Stimulated activated CD4-positive, alpha-beta T cell treated with anti-CD3 and anti-CD28 coated beads, Interleukin-2, amount 100 ng/mL, for 24 hours (primary cell): ENCODE data around the gene DKKL1.

Experiments
- DNase-seq, 2 donors: peaks; one replicate each; pipeline ENCODE4 v3.0.0-alpha.2; 2020

Gene DKKL1

DNA sequence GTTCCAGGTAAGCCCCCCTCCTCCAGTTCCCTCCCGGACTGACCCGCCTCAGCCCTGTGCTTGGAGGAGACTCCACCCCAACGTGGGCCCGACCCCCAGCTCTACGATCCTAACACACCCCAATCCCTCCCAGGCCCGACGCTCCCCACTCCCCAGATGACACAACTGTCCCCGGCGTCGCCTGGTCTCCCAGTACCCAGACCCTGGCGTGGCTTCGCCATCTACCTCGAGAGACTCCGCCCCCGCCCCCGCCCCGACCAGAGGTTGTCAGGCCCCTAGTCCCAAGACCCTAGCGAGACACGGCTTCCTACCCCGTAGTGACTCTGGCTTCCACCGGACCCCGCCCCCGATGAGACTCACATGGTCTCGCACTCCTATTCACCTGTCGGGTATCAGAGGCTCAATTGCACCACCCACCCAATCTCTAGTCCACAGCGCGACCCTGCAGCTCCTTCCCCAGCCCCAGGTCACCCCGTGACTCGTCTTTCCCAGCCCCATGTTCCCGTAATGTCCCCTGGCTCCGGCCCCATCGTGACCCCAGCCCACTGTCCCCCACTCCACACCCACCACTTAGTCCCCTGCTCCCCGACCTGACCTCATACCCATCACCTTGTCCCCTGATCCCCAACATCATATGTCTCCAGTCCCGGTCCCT is 25.5 kb upstream of the DKKL1 start:
- DNase-seq = peak in 1 of 2 donors; percentile 15

GRCh38 chr19:49338691-49339300 is 24.9 kb upstream of the DKKL1 start:
- DNase-seq = peak; percentile 30 to 46

DNA sequence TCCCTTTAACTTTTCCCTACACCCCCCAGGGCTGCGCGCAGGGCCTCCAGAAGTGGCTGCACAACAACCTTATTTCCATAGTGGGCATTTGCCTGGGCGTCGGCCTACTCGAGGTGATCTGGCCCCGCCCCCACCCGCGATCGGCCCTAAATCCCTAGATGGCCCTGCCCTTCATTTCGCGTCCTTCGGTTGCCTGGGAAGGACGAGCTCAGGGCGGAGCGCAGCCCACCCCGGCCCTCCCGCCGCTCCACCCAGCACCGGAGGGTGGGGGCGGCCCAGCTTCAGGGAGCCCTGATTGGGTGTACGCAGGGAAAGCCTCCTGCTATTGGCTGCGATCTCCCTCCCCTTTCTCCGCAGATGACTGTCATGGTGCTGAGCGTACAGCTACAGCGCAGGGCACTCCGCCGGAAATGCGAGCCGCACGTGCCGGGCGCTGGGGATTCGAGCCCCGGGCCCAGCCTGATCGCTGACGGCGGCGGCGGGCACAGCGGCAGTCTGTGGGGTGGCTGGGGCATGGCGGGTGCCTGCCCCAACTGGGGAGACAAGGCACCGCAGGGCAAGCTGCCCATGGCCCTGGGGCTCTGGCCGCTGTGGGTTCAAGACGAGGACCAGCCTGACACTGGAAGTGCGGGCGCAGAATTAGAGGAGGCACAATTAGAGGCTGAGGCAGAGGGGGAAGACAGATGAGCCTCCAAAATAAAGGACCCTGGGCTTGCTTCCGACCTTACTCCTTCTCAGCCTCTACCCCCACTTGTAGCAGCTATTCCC is 24.2 kb upstream of the DKKL1 start:
- no peak for DNase-seq

DNA sequence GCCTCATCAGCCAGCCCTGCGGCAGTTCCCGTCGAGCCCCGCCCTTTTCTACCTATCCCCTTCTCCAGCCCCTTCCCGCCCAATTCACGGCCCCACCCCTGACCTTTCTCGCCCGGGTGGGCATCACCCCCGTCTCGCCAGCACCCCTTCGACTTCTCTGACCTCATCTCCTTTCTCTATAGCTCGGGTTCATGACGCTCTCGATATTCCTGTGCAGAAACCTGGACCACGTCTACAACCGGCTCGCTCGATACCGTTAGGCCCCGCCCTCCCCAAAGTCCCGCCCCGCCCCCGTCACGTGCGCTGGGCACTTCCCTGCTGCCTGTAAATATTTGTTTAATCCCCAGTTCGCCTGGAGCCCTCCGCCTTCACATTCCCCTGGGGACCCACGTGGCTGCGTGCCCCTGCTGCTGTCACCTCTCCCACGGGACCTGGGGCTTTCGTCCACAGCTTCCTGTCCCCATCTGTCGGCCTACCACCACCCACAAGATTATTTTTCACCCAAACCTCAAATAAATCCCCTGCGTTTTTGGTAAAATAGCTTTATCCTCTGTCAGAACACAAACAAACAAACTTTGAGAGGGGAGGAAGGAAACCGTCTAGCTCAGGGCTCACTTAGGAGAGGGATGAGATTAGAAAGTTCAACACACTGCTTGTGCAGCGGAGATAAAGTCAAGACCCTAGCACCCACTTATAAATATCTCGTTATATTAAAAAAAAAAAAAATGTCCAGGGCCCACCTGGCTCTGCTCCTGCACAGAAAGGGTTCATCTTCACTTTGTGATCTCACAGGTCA is 23.4 kb upstream of the DKKL1 start:
- no peak for DNase-seq

DNA sequence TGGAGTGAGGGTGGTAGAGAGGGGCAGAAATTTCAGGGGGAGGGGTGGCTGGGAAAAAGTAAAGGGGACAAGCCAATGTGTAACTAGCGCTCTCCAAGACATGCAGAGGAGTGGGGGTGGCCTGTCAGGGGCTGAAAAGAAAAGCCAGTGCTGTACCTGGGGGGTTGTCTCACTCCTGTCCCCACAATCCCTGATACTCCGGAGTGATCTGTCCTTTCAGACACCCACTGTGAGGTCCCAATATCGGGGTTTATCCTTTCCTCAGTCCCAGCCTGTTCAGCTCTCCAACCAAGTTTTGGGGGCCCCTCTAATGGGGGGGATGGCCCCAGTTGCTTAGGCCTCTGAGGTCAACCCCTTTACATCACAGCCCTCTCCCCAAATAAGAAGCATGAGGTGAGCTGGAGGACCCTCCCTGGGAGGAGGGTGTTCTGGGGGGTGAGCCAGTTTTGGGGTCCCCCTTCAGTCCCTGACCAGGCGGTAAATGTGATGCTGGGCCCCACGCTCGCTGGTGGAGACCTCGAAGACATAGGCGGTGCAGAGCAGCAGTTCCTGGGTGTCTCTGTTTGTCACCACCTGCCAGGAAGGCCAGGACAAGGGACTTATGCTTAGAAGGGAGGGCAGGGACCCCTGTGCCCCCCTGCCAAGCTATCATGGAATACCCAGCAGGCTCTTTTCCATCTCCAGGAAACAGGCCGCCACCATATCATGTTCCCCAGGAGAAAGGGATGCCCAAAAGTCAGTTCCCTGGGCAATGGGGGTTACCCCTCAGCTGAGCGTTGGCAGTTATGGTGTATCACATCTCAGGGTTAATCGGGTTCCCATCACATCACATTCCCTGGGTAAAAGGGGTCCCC is 22.6 kb upstream of the DKKL1 start:
- no peak for DNase-seq

DNA sequence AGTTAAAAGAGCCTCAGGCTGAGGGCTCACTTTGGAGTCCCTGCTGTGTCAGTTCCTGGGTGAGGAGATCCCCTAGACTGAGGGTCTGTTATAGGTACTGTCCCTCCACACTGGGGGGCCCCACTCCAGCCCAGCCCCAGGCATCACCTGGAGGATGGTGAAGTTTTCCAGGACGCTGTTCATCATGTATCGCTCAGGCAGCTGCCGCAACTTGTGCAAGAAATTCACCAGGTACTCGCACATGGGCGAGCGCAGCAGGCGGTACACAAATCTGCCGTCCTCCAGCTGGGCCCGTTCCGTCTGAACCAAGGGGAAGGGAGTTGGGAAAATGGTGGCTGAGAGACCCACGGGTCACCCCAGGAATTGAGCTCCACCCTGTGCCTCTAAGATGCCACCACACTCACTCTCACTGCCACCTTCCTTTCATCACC is 21.4 kb upstream of the DKKL1 start:
- no peak for DNase-seq

DNA sequence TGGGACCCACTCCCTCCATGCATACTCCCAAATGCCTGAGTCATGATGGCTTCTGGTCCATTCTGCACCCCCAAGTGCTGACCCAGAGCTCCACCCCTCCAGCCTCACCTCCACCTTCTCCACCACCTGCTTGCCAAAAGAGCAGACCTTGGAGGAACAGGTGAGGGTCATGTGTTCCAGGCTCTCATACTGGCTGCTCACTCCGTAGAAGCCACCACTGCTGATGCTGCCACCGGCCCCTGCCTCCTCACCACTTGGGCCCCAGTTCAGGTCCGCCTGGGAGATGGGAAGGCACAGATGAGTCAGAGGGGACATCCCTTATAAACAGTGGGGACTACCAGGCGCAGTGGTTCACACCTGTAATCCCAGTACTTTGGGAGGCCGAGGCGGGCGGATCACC is 20.6 kb upstream of the DKKL1 start:
- no peak for DNase-seq

DNA sequence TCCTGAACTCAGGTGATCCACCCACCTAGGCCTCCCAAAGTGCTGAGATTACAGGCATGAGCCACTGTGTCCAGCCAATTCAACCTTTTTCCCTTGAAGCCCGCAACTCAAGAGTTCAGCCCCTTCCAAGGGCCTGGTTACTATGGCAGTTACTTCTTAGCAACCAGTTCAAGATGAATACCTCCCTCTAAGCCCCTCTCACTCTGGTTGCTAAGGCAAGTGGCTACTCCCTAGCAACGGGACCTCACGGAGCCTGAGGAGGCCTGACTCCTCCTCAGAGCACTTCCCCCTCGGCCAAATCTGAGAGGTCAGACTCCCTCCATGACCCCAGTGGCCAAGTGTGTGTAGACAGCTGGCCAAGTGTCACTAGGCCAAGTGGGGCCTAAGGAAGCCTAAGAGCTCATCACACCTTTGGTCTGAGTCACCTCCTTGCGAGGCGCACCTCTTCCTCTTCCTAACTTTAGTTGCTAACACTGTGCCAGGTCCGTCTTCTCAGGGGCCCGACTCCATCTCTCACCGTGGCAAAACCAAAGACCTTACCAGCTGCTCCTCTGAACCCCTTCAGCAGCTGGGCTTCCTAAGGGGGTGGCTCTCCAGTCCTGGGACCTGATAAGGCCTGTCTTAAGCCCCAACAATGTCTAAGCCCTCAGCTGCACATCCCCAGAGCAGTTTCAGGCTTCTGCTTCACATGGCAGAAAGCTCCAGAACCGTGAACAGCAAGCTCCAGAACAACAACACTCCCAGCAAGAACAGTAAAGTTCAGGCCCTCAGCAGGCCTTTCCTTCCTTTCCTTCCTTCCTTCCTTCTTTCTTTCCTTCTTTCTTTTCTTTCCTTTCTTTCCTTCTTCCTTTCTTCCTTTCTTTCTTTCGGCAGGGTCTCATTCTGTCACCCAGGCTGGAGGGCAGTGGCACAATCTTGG is 18.9 kb upstream of the DKKL1 start:
- DNase-seq = no peak

DNA sequence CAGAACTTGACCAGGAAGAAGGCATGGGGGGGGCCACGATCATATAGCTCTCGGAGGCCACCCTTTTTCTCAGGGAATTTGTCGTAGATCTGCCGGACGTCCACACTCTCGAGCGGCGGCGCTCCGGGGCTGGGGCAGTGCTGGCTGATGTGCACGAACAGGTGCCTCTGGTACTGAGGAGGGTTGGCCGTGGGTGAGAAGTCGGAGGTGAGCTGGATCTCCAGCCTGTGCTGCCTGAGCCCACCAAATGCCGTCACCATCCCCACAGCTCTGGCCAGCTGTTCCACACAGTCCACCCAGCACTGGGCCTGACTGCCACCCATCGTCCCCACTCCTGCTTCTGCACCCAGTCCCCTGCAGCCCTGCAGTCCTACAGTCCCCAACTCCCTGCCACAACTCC is 16.5 kb upstream of the DKKL1 start:
- no peak for DNase-seq

DNA sequence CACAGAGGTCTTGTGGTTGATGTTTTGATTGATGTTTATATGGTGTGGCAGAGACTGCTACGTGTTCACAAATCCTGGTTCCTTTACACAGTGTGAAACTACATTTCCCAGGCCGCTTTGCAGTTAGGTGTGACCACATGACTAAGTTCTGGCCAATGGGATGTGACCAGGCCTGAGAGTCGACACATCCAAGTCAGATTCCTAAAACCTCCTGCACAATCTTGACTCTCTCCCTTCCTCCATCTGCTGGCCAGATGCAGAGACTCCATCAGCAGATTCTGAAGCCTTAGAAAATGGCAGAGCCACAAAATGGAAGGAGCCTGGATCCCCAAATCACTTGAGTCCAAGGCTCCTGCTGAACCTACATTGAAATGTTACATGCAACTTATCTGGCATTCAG is 15.8 kb upstream of the DKKL1 start:
- DNase-seq = no peak

- DNase-seq = no peak
Measured at GRCh38 chr19:49348305-49349189, 15.1 kb upstream of the DKKL1 start.

DNA sequence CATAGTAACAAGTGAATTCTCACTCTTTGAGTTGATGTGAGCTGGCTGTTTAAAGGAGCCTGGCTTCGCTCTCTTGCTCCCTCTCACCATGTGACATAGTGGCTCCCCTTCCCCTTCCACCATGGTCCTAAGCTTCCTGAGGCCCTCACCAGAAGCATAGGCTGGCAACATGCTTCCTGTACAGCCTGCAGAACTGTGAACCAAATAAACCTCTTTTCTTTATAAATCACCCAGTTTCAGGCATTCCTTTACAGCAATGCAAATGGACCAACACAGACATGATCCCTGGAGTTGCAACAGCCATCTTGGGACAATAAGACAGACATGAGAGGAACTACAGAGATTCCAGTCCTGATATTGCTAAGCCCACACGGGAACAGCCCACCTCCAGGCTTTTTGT is 14.1 kb upstream of the DKKL1 start:
- no peak for DNase-seq

DNA sequence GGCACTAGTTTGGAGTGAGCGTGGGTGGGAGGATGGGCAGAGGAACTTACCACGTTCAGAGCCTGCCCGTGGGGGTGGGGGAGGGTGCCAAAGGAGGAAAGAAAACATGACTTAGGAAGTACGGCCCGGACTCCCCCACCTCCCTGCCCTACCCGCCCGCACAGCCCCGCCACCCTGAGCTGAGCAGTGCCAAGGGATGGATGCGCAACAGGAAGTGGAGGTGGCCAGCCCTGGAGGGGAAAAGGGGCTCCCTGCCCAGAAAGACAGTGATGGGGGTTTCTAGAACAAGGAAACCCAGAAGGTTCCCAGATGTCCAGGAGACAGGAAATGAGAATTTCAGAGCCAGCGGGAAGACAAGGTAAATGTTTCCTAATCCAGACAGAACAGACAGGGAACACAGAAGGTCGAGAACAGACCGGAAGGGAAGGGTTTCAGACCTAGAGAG is 7.7 kb upstream of the DKKL1 start:
- DNase-seq = no peak

DNA sequence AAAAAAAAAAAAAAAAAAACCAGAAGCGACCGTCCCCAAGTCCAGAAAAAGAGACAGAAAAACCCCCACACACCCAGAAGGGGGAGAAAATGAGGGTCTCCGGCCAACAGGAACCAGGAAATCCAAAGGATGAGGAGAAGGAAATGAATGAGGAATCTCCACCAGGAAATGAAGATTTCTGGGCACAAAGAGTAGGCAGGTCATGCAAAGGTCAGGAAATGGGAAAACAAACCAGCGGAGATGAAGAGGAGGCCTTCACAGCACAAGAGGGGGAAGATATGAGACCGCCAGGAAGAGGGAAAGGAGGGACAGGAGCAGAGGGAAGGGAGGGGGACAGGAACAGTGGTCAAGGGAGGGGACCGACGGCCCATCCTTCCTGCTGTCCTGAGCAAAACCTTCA is 7.3 kb upstream of the DKKL1 start:
- no peak for DNase-seq

- no peak for DNase-seq
Measured at GRCh38 chr19:49357186-49357585, 6.5 kb upstream of the DKKL1 start.

- no peak for DNase-seq
Measured at GRCh38 chr19:49359851-49360820, 3.5 kb upstream of the DKKL1 start.

DNA sequence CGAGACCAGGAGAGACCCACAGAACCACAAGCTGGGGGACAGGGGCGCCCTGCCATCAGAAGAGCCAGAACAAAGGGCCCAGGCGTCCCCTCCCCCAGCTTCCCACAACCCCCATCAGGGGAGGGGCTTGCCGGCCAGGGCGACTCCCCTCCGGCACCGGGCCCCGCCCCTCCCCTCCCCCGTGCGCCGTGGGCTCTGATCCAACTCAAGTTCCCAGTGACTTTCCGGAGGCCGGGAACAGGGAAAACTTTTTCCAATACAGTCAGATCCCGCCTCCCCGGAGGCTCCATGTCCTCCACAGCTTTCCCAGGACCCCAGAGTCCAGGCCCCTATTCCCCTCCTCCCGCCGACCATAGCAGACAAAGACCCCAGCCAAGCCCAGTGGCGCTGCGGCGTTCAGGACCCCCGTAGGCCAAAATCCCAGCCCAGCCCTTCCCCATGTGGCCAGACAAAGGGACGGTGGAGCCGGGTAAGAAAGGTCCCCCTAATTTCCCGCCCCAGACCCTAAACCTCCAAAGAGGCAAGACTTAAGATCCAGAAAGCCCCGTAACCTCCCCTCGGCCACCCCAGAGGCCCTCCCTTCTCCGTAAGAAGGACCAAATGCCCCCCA is 2.1 kb upstream of the DKKL1 start:
- peak in 1 of 2 donors; percentile 28 for DNase-seq
